Right lobe of liver (tissue), 4 donors: Measurements from ENCODE around the gene ARCN1.

Experiments
- CTCF ChIP-seq, 4 donors: fragments of 200-600 bp in 3 of 4; fragments of 450-650 bp in 1 of 4; IDR thresholded peaks; one replicate each; pipeline versions ENCODE4 v1.5.1 to v1.8.0; 2016 to 2022; ENCODE audit warnings: antibody characterized with exemption in 4 of 4, mild to moderate bottlenecking in 2 of 4
- POLR2A ChIP-seq: fragments of 450-650 bp; IDR thresholded peaks from one replicate; pipeline ENCODE4 v1.6.1; 2017; ENCODE audit warnings: antibody characterized with exemption, mild to moderate bottlenecking
- donor health status: DM: no; HTN: no; CAD: no.
- donor health status: DM: no; HTN: no; CAD: no.
- donor health status: DM: no; HTN: yes; CAD: no.

DNA sequence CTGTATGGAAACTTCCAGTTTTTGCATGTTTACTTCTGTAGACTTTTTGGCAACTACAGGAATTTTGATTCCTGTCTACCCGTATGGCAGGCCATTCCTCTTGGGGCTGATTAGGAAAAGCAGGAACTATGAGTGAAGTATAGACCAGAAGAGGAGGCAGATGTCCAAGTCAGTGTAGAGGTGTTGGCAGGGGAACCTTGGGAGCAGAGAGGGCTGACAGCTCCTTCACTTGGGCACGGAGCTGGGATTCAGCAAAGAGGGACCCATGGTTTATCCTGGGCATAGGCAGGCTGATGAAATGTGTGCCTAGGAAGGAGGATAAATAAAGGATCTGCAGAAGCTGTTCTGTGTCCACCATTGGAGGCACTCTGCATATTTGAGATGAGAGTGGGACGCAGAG, 74.2 kb downstream of the ARCN1 start:
- TF ChIP-seq POLR2A (no peak), CTCF (IDR thresholded peaks at IDR 0.05) (no peak)
